ENCODE data around the gene RHOT2.

- TF ChIP-seq CTCF (IDR thresholded peaks at IDR 0.05) (no peak), POLR2A (IDR thresholded peaks at IDR 0.05) (no peak)
Measured at GRCh38 chr16:669666-670065, 1.7 kb downstream of the RHOT2 start.
